Trophoblast cell (in vitro differentiated cells and primary cell): ENCODE results near the gene LGALS7. TPM values are rescaled to one million over a fixed set of nuclear protein-coding genes. Genes with fewer than 3 reads are reported as not detected.
"Not testable (repeated sequence)": the region's sequence is repeated elsewhere in the genome, so short reads cannot be mapped to it uniquely, and the experiment has no call there.

Experiments used
- DNase-seq, 2 donors: peaks; one replicate each; pipeline ENCODE4 v3.0.0-alpha.2; 2016
- H2AFZ ChIP-seq: 2 replicates; pipeline ENCODE4 v1.6.1; 2013; ENCODE audit warnings: low read length, moderate library complexity, mild to moderate bottlenecking; ENCODE audit not compliant: insufficient read depth, poor library complexity
- H2AK5ac ChIP-seq: 2 replicates; pipeline ENCODE4 v1.6.1; 2013; ENCODE audit warnings: mild to moderate bottlenecking, low read length
- H2BK120ac ChIP-seq: 2 replicates; pipeline ENCODE4 v1.6.1; 2013; ENCODE audit warnings: low read length, mild to moderate bottlenecking, moderate library complexity; ENCODE audit not compliant: insufficient read depth, poor library complexity
- H2BK12ac ChIP-seq: 2 replicates; pipeline ENCODE4 v1.6.1; 2013; ENCODE audit warnings: mild to moderate bottlenecking, low read length, moderate library complexity
- H2BK5ac ChIP-seq: 2 replicates; pipeline ENCODE4 v1.6.1; 2013; ENCODE audit warnings: low read length, low read depth, moderate library complexity, mild to moderate bottlenecking; ENCODE audit not compliant: poor library complexity
- H3K14ac ChIP-seq: 2 replicates; pipeline ENCODE4 v1.6.1; 2013; ENCODE audit warnings: mild to moderate bottlenecking, low read length
- H3K18ac ChIP-seq: 2 replicates; pipeline ENCODE4 v1.6.1; 2013; ENCODE audit warnings: mild to moderate bottlenecking, low read length
- H3K23ac ChIP-seq: 2 replicates; pipeline ENCODE4 v1.6.1; 2013; ENCODE audit warnings: low read length
- H3K27ac ChIP-seq: 2 replicates; pipeline ENCODE4 v1.5.1; 2013; ENCODE audit warnings: low read depth, mild to moderate bottlenecking, inconsistent platforms, low read length, moderate library complexity
- H3K27me3 ChIP-seq: 2 replicates; pipeline ENCODE4 v1.6.1; 2013; ENCODE audit warnings: inconsistent platforms, mild to moderate bottlenecking, low read length, moderate library complexity; ENCODE audit not compliant: insufficient read depth
- H3K36me3 ChIP-seq, 2 experiments: 1 replicate in 1 of 2; 2 replicates in 1 of 2; pipeline ENCODE4 v1.6.1; 2013; ENCODE audit warnings: low read length in 2 of 2, mild to moderate bottlenecking in 2 of 2, moderate library complexity in 1 of 2; ENCODE audit not compliant: insufficient read depth in 2 of 2, control insufficient read depth in 1 of 2
- H3K4ac ChIP-seq: 2 replicates; pipeline ENCODE4 v1.6.1; 2013; ENCODE audit warnings: low read depth, mild to moderate bottlenecking, low read length, moderate library complexity
- H3K4me1 ChIP-seq, 2 experiments: 1 replicate in 1 of 2; 2 replicates in 1 of 2; pipeline ENCODE4 v1.6.1; 2013; ENCODE audit warnings: low read length in 2 of 2, mild to moderate bottlenecking in 2 of 2, moderate library complexity in 1 of 2; ENCODE audit not compliant: insufficient read depth in 2 of 2, control insufficient read depth in 1 of 2
- H3K4me2 ChIP-seq: 2 replicates; pipeline ENCODE4 v1.6.1; 2013; ENCODE audit warnings: inconsistent platforms, mild to moderate bottlenecking, low read length, moderate library complexity
- H3K4me3 ChIP-seq: 2 replicates; pipeline ENCODE4 v1.5.1; 2013; ENCODE audit warnings: mild to moderate bottlenecking, low read depth, low read length, inconsistent platforms
- H3K79me1 ChIP-seq: one replicate; pipeline ENCODE4 v1.6.1; 2013; ENCODE audit warnings: low read length
- H3K79me2 ChIP-seq: 2 replicates; pipeline ENCODE4 v1.6.1; 2013; ENCODE audit warnings: low read length, mild to moderate bottlenecking; ENCODE audit not compliant: control insufficient read depth, insufficient read depth, poor library complexity
- H3K9ac ChIP-seq: 2 replicates; pipeline ENCODE4 v1.6.1; 2013; ENCODE audit warnings: mild to moderate bottlenecking, low read length
- H3K9me3 ChIP-seq: 2 replicates; pipeline ENCODE4 v1.6.1; 2013; ENCODE audit warnings: low read depth, mild to moderate bottlenecking, control low read depth, inconsistent platforms, low read length; ENCODE audit not compliant: insufficient read depth
- H4K12ac ChIP-seq: 2 replicates; pipeline ENCODE4 v1.6.1; 2013; ENCODE audit warnings: low read depth, mild to moderate bottlenecking, low read length, moderate library complexity
- H4K8ac ChIP-seq: 2 replicates; pipeline ENCODE4 v1.6.1; 2013; ENCODE audit warnings: low read depth, mild to moderate bottlenecking, low read length, moderate library complexity
- H4K91ac ChIP-seq: one replicate; pipeline ENCODE4 v1.6.1; 2013; ENCODE audit warnings: low read depth, mild to moderate bottlenecking, low read length, moderate library complexity
- WGBS: extraction: QIAGEN DNeasy Blood & Tissue Kit; methylation state at CpG from one replicate; pipeline ENCODE4 v1.1.7; 2013; ENCODE audit warnings: missing lambda C conversion rate; ENCODE audit not compliant: insufficient read length, insufficient coverage; ENCODE audit errors: extremely low coverage; 5-methylcytosine and 5-hydroxymethylcytosine counted together
- polyA plus RNA-seq: library from polyadenylated mRNA; stranded (reverse); fragments of 200-250 nt; gene quantifications from 2 replicates; pipeline ENCODE4 v1.2.3, GENCODE V29; 2013

Gene LGALS7
- polyA plus RNA-seq: not detected in 2 replicates

DNA sequence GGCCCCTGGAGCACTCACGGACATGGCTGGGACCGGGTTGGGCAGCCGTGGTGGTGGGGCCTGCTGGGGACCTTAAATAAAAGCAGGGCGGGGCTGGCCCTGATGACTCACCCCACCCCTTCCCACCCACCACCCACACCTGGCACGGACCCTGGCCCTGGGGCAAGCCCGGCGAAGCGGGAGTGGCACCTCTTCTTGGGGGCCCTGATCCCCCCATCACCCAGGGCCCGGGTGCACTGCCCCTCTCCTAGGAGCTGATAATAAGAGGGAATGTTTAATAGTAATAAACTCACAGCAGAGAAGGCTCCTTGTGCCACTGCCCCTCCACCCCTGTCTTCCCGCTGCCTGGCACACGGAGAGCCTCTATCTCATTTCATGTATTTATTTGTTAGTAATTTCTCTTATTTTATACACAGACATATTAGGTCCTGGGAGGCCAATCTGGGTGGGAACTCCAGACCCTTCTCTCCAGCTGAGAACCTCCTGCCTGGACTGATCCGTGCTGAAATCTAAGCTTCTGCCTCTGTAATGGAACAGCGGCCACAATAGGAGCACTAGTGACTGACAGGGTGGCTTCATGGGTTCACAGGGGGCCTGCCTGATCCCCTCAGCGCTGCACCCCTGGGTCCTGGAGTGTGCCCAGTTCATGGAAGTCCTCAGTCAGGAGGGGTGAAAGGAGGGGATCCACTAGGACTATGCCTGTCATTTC, at the start of gene LGALS7:
TSS of gene LGALS7 (minus strand) at position 49 of the 709 bp plus-strand sequence. CDS start at position 24, 25 bp downstream.
- H3K4ac ChIP-seq: no peak within 1 kb of the TSS
- no peak within 1 kb of the TSS for H3K9ac ChIP-seq
- no peaks in the 10 kb centered on the region for H3K79me2 ChIP-seq
- no peak within 1 kb of the TSS for H2BK5ac ChIP-seq
- H3K27me3 ChIP-seq: no peaks in the 10 kb centered on the region
- H3K14ac ChIP-seq: no peak within 1 kb of the TSS
- no peak within 1 kb of the TSS for H4K91ac ChIP-seq
- H3K4me3 ChIP-seq: no peak within 1 kb of the TSS
- no peak within 1 kb of the TSS for H3K18ac ChIP-seq
- WGBS: no CpG with 5 or more reads among the region's 14 CpGs
- H3K9me3 ChIP-seq: no peaks in the 10 kb centered on the region
- no peak within 1 kb of the TSS for H3K27ac ChIP-seq
- H3K79me1 ChIP-seq: peaks cover 2% of the 10 kb centered on the region
- no peak within 1 kb of the TSS for H3K23ac ChIP-seq
- no peak within 1 kb of the TSS for H2BK12ac ChIP-seq
- no peaks in the 10 kb centered on the region for H3K36me3 ChIP-seq
- H3K4me1 ChIP-seq: peaks cover 0 to 2% of the 10 kb centered on the region in 2 experiments
- no peak within 1 kb of the TSS for H4K8ac ChIP-seq
- H2BK120ac ChIP-seq: no peak within 1 kb of the TSS
- H4K12ac ChIP-seq: no peak within 1 kb of the TSS
- no peak within 1 kb of the TSS for H3K4me2 ChIP-seq
- no peak for DNase-seq
- H2AK5ac ChIP-seq: peak within 1 kb of the TSS; percentile 35
- H2AFZ ChIP-seq: no peak within 1 kb of the TSS

DNA sequence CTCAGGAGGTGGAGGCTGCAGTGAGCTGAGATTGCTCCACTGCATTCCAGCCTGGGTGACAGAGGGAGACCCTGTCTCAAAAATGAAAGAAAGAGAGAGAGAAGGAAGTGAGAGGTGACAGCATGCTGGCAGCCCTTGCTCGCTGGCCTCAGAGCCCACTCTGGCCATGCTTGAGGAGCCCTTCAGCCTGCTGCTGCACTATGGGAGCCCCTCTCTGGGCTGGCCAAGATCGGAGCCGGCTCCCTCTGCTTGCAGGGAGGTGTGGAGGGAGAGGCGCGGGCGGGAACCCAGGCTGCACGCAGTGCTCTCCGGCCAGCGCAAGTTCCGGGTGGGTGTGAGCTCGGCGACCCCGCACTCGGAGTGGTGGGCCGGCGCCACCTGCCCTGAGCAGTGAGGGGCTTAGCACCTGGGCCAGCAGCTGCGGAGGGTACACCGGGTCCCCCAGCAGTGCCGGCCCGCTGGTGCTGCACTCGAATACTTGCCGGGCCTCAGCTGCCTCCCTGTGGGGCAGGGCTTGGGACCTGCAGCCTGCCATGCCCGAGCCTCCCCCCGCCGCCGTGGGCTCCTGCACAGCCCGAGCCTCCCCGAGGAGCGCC, 48.0 kb upstream of the LGALS7 start:
- WGBS: no CpG with 5 or more reads among the region's 29 CpGs
- Histone ChIP-seq H2AK5ac (peak overlapping the region; percentile 5), H4K91ac (peak overlapping the region; percentile 39), H3K4me1 (peaks cover 23 to 28% of the 10 kb centered on the region in 2 experiments), H3K18ac (peak overlapping the region; percentile 75), H3K36me3 (peaks cover 21 to 35% of the 10 kb centered on the region in 2 experiments), H3K79me1 (peaks cover 12% of the 10 kb centered on the region)
- not testable (repeated sequence) for H3K4ac ChIP-seq, H3K9me3 ChIP-seq, H4K12ac ChIP-seq, H3K9ac ChIP-seq, H3K27ac ChIP-seq, H2BK5ac ChIP-seq, H2BK120ac ChIP-seq, H3K4me3 ChIP-seq, H3K23ac ChIP-seq, H4K8ac ChIP-seq, H2BK12ac ChIP-seq, H2AFZ ChIP-seq, H3K4me2 ChIP-seq, H3K14ac ChIP-seq, DNase-seq, H3K79me2 ChIP-seq, H3K27me3 ChIP-seq

DNA sequence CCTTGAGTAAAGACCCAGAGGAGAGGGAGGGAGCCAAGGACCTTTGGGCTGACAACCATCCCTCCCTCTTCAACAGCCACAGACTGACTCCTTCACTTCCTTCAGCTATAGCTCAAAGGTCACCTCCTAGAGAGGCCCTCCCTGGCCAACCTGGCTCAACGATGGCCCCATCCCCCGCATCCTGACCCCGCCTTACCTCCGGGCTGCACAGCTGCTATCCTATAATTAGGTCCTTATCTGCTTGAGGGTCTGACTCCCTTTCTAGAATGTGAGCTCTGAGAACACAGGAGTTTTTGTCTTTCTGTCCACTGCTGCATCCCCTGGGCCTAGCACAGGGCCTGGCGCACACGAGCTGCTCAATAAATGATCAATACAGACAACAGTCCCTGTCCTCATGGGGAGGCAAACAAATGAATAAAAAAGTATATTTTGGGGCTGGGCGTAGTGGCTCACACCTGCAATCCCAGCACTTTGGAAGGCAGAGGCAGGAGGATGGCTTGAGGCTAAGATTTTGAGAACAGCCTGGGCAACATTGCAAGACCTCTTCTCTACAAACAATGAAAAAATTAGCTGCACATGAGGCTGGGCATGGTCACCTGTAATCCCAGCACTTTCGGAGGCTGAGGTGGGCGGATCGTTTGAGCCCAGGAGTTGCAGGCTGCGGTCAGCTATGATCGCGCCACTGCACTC, 46.1 kb upstream of the LGALS7 start:
- Histone ChIP-seq H3K18ac (no peak overlapping the region), H3K4me3 (no peak overlapping the region), H2BK5ac (no peak overlapping the region), H2AK5ac (no peak overlapping the region), H3K27ac (peak overlapping the region; percentile 53), H2BK12ac (peak overlapping the region; percentile 56), H2AFZ (no peak overlapping the region), H3K27me3 (no peaks in the 10 kb centered on the region), H3K9me3 (peaks cover 5% of the 10 kb centered on the region), H2BK120ac (peak overlapping the region; percentile 7), H3K79me1 (peaks cover 12% of the 10 kb centered on the region), H3K9ac (no peak overlapping the region), H3K4ac (no peak overlapping the region), H3K79me2 (peaks cover 2% of the 10 kb centered on the region), H4K12ac (no peak overlapping the region), H4K91ac (peak overlapping the region; percentile 19), H3K4me2 (peak overlapping the region; percentile 41), H3K14ac (no peak overlapping the region), H3K4me1 (peaks cover 18 to 24% of the 10 kb centered on the region in 2 experiments), H3K23ac (no peak overlapping the region), H4K8ac (peak overlapping the region; percentile 48), H3K36me3 (peaks cover 32 to 42% of the 10 kb centered on the region in 2 experiments)
- DNase-seq: peak; percentile 76 to 81
- WGBS: no CpG with 5 or more reads among the region's 13 CpGs

DNA sequence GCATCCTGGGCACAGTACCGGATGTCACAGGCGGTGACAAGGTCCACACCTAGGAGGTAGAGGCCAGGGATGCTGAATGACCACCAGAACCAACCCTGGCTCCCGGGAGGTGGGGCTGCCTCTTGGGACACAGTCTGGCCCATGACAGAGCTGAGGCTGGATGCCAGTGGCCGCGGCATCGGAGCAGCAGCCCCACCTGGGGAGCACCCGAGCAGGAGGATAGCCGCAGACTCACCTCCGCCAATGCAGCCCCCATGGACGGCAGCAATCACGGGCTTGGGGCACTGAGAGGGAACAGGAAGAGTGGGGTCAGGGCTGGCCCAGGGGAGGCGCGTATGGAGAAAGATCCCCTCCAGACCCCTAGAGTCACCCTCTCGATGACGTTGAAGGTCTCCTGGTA, 43.8 kb upstream of the LGALS7 start:
- Histone ChIP-seq H3K9ac (no peak overlapping the region), H2BK120ac (no peak overlapping the region), H2BK12ac (no peak overlapping the region), H3K4me3 (no peak overlapping the region), H4K12ac (no peak overlapping the region), H2BK5ac (no peak overlapping the region), H3K18ac (no peak overlapping the region), H3K4me2 (no peak overlapping the region), H3K14ac (no peak overlapping the region), H3K4ac (no peak overlapping the region), H3K27ac (no peak overlapping the region), H4K8ac (no peak overlapping the region), H3K36me3 (peaks cover 24 to 35% of the 10 kb centered on the region in 2 experiments), H2AFZ (no peak overlapping the region), H3K27me3 (no peaks in the 10 kb centered on the region), H4K91ac (no peak overlapping the region), H3K79me2 (peaks cover 2% of the 10 kb centered on the region), H3K23ac (no peak overlapping the region), H3K4me1 (peaks cover 16 to 20% of the 10 kb centered on the region in 2 experiments), H2AK5ac (no peak overlapping the region), H3K79me1 (peaks cover 12% of the 10 kb centered on the region), H3K9me3 (peaks cover 5% of the 10 kb centered on the region)
- no CpG with 5 or more reads among the region's 15 CpGs for WGBS
- DNase-seq: no peak
